HG03139 (cell line): ENCODE data around the gene SGPP2.

Experiments
- ATAC-seq: cut with Tn5 transposase; IDR thresholded peaks from one replicate; pipeline ENCODE4 v1.9.1; 2021; ENCODE audit not compliant: unreplicated experiment

Gene SGPP2

DNA sequence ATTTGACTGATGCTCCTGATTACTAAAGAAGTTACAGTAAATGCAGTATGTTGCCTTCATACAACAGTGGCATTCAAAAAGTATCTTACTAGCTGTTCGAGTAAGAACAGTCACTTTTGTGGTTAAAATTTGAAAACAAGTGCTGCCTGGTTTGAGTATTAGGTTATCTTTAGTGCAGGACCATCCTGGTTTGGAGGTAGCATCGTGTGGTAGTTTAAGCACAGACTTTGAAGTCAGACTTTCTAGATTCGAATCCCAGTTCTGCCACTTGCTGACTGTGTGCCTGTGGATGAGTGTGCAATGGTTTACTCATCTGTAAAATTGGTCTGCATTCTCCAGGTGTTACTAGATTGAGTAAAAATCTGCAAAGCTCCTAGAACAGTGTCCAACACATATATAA, 96.8 kb downstream of the SGPP2 start:
- peak; percentile 45 for ATAC-seq

- no peak for ATAC-seq
These were observed 97.7 kb downstream of the SGPP2 start for GRCh38 chr2:222522082-222522481.

DNA sequence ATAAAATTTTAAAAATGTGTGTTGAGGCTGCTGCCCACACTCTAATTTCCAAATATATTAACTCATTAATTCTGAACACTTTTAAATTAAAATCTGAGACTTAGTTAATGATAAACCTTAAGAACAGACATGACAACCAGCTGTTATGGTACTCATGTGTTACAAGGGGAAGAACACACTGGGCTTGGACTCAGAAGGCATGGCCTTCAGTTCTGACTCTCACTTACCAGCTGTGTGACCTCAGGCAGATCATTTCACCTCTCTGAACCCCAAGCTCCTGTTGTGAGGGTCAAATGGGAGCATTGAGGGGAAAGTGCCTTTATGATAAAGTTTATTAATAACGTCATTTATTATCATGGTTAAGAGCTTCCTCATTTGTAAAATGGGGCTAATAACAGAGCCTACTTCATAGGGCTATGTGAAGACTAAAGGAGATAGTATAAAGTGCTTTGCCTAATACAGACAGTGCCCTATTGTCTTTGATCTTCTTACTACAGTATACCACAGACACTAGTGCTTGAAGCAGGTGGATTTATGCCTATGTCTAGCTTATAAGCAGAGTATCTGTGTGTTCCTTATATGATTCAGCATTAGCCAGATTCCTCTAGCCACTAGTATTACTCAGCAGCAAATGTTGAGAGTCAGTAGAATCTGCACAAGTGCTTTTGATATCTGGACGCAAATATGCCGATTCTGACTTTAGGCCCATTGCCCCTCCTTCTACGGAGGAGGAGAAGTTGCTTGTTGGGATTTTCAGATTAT, 99.6 kb downstream of the SGPP2 start:
- peak; percentile 67 for ATAC-seq

DNA sequence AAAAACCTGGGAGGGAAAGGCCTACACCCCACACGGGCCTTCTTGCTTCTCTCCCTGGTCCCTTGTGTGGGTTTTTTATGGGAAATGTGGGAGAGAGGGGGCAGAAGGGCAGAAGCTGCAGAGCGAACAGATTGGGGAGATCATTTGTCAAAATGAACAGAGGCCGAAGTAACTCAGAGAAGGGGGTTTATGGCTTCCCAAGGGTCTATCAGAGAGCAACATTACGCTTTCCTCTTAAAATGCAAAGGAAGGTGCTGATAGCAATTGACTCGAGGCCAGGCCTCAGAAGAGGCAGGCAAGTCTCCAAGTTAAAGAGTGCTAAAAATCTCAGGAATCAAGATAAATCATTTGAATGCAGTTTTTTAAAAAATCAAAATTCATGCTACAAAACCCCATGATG, 101.5 kb downstream of the SGPP2 start:
- no peak for ATAC-seq

- ATAC-seq: no peak
These were observed 102.3 kb downstream of the SGPP2 start for GRCh38 chr2:222526480-222527277.

DNA sequence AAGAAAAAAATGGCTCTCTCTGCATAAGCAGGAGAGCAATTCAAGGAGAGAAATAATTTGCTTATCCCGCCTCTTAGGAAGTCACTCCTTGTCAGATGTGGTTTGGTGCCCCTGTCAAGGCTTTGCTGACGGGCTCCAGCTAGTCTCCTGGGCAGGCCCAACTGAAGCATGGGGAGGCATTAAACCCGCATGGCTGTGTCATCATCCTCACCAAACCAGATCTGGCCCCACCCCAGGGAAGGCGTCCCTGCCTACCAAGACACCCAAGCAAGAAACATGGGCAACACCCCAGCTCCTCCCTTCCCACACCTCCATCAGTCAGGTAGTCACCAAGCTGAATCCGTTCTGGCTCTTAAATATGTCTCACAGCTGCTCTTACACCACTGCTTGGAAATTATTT, 108.0 kb downstream of the SGPP2 start:
- no peak for ATAC-seq

GRCh38 chr2:222535477-222535876, 111.1 kb downstream of the SGPP2 start:
- no peak for ATAC-seq

DNA sequence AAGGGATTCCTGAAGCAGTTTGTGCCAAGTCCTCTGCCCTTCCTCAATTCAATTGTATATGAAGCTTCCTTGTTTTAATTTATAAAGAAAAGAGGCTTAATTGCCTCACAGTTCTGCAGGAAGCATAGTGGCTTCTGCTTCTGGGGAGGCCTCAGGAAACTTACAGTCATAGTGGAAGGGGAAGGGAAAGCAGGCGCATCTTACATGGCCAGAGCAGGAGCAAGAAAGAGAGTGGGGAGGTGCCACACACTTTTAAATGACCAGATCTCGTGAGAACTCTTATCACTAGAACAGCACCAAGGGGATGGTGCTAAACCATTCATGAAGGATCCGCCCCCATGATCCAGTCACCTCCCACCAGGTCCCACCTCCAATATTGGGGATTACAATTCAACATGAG, 114.2 kb downstream of the SGPP2 start:
- no peak for ATAC-seq

DNA sequence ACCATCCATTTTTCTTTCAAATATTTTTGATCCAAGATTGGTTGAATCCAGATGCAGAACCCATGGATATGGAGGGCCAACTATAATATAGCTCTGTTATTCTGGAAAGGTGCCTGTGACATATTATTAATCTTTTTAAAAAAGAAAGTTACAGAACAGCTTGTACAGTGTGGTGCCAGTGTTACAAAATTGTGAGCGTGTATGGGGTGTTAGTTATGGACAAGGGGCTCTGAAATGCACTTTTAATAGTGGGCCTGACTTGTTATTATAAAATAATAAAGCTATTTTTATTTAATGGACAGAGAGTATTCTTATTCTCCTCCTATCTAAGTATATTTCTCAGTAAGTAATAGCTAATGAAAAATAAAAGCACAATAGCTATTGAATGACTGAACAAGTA, 120.3 kb downstream of the SGPP2 start:
- no peak for ATAC-seq

GRCh38 chr2:222545823-222546795, 121.8 kb downstream of the SGPP2 start:
- no peak for ATAC-seq

DNA sequence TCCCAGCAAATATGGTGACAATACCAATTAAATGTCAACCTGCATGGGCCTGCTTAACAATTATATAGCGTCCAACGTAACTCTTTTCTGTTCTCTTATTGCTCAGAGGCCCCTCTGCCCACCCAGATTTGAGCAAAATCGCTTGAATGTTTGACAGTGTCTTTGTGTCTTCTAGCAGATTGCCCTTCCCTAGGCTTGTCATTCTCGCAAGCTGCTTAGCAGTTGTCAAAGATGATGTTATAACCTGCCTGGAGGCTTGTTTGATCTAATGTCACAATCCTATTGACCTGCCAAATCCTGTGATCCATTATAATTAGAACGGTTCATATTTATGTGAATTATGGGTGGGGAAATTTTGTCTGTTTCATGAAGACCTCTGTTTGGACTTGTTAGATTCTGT, 122.7 kb downstream of the SGPP2 start:
- no peak for ATAC-seq

GRCh38 chr2:222548992-222549391, 124.6 kb downstream of the SGPP2 start:
- ATAC-seq: no peak

GRCh38 chr2:222554517-222554916, 130.2 kb downstream of the SGPP2 start:
- no peak for ATAC-seq

DNA sequence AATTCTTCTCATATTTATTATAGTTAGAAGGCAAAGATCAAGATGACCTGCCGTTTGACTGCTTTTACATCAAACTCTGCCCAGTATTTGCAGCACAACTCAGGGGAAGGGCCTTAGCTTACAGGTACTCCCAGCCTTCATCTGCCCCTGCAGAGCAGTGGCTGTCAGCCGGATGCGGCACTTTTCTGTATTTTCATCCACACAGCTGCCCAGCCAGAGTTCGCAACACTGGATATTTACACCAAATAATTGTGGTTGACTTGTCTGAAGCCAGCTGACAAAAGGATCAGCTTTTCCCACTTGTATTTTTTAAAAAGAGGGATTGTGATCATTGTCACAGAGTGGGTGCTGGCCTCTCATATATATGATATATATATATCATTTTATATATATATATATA, 136.8 kb downstream of the SGPP2 start:
- ATAC-seq: no peak

DNA sequence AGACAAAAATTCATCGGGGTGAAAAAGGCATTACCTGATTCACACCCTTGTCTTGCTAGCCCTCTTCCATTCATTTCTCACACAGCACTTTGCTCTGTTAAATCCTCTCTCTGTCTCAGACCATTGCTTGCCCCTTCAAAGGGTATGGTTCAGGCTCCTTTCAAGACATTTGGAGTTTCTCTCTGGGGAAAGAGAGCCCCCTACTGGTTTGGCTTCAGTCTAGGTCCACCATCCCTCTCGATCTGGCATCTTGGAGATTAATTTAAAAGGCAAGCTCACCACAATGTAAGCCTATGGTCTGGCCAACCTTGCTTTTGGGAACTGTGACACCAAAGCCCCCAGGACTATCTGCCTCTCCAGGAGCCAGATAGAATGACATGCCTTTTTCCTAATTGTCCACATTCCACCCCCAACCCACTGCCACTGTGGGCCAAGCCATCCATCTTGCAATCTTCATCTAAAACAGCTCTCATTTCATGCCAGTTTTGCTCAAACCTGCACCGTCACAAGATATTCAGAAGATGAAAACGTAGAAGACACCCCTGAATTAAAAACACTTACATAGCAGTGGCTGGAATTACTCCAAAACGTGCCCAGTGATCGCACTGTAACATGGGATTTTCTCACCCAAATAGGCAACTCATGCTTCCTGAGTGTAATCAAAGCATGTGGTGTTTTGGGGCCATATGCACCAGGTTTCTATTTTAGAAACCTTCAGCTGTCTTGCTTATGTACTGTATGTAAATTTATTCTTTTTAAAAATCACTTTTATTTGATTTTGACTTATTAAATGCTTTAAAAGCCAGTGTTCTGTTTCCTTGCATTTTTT, 137.7 kb downstream of the SGPP2 start:
- peak; percentile 65 for ATAC-seq

- ATAC-seq: no peak
These were observed 138.9 kb downstream of the SGPP2 start for GRCh38 chr2:222563106-222563718.

DNA sequence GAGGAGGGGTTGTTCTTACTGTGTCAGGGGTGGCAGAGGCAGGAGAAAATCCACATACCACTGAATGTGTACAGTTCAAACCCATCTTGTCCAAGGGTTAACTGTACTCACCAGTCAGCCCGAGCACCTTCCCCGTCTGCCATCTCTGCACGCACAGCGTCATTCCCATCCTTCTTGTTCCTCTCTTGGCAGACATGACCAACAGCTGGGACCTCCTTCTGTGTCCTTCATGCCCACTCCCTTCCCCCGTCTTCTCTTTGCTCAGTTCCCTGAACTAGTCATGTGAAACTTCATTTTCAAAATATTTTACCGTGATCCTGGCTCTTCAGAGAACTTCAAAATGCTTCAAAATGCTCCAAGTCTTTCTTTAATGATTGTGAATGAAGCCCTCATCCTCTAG, 139.6 kb downstream of the SGPP2 start:
- no peak for ATAC-seq

- no peak for ATAC-seq
These were observed 141.9 kb downstream of the SGPP2 start for GRCh38 chr2:222566229-222566628.

DNA sequence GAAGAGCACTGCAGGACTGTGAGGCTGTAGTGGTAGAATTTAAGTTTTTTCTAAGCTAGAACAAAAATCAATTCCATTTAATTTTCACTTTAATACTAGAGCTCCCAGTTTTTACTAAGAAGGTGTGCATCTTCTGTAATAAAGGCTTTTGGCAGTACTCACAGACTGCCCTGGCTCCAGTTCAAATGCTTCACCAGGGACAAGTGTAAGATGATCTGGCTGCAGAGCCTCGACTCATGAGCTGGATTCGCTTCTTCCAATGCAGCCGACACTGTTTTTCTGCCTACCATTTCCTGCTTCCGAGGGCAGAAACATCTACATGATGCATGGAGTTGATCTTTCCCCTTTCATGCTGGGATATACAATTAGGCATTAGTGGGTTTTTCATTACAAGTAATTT, 144.5 kb downstream of the SGPP2 start:
- ATAC-seq: no peak

DNA sequence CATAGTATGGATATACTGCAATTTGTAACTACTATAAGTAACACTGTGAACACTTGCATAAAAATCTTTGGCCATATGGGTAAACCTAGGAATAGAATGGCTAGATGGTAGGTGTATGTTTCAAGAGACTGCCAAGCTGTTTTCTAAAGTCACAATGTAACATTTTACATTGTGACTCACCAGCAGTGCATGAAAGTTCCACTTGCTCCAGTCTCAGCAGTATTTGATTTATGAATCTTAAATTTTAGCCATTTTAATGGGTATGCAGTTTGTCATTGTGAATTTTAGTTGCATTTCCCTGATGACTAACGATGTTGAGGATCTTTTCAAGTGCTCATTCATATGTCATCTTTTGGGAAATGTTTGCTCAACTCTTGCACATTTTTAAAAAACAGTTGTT, 145.5 kb downstream of the SGPP2 start:
- no peak for ATAC-seq
